B cell (primary cell): ENCODE measurements around the gene PANX3. TPM values are rescaled to one million over a fixed set of nuclear protein-coding genes. Genes with fewer than 3 reads are reported as not detected.

Source experiments
- ATAC-seq: fragments of 200-7000 bp; cut with Tn5 transposase; one replicate; pipeline ENCODE4 v1.10.0; 2021; ENCODE audit warnings: low read depth, mild to moderate bottlenecking, moderate number of reproducible peaks, moderate library complexity
- CTCF ChIA-PET: fragments of 350-600 bp; sonication (Branson Sonifier 250); formaldehyde crosslinking; loops from one replicate; lab custom pipeline; 2021; ENCODE audit warnings: antibody characterized with exemption, inconsistent platforms; lab: Charles Lee
- POLR2A ChIA-PET: fragments of 350-600 bp; sonication (Branson Sonifier 250); formaldehyde crosslinking; loops from one replicate; lab custom pipeline; 2021; ENCODE audit warnings: antibody characterized with exemption; lab: Charles Lee
- DNase-seq: peaks from one replicate; pipeline ENCODE4 v3.0.0; 2013
- H2AFZ ChIP-seq: 2 replicates; pipeline ENCODE4 v1.6.1; 2012; ENCODE audit warnings: mild to moderate bottlenecking, low read depth, low read length; ENCODE audit not compliant: insufficient read depth, poor library complexity, severe bottlenecking
- H3K27ac ChIP-seq, 2 donors: 1 replicate in 1 of 2; 2 replicates in 1 of 2; pipeline ENCODE4 v1.5.1; 2012 to 2013; ENCODE audit warnings: low read length in 2 of 2, mild to moderate bottlenecking in 2 of 2, moderate library complexity in 1 of 2
- H3K27me3 ChIP-seq, 4 experiments: fragments of 200-600 bp in 1 of 4; sonication (generic) in 1 of 4; replicated peaks in 1 of 4; 1 replicate in 2 of 4; 2 replicates in 2 of 4; pipeline versions ENCODE4 v1.6.1 to v1.7.0; 2013 to 2016; ENCODE audit warnings: low read length in 3 of 4, mild to moderate bottlenecking in 2 of 4, mixed read lengths in 1 of 4, moderate library complexity in 1 of 4; ENCODE audit not compliant: insufficient read depth in 4 of 4, control insufficient read depth in 3 of 4; ENCODE audit errors: control extremely low read depth in 1 of 4
- H3K36me3 ChIP-seq, 2 experiments: replicated peaks in 1 of 2; 1 replicate in 1 of 2; 2 replicates in 1 of 2; pipeline versions ENCODE4 v1.6.1 to v1.7.1; 2013; ENCODE audit warnings: low read length in 1 of 2; ENCODE audit not compliant: insufficient read depth in 2 of 2, control insufficient read depth in 1 of 2; ENCODE audit errors: control extremely low read depth in 1 of 2, extremely low read depth in 1 of 2
- H3K4me1 ChIP-seq, 2 donors: fragments of 200-600 bp in 1 of 2; sonication (generic) in 1 of 2; 1 replicate in 1 of 2; 2 replicates in 1 of 2; pipeline versions ENCODE4 v1.5.1 to v1.6.1; 2013 to 2017; ENCODE audit warnings: low read length in 2 of 2; ENCODE audit not compliant: control insufficient read depth in 2 of 2, insufficient read depth in 2 of 2
- H3K4me2 ChIP-seq: replicated peaks from 2 replicates; pipeline ENCODE3; 2012; ENCODE audit warnings: mild to moderate bottlenecking, low read depth, low read length; ENCODE audit not compliant: poor library complexity, severe bottlenecking
- H3K4me3 ChIP-seq, 5 experiments: fragments of 200-600 bp in 1 of 5; sonication (generic) in 1 of 5; 1 replicate in 3 of 5; 2 replicates in 2 of 5; pipeline versions ENCODE4 v1.5.1 to v1.7.0; 2011 to 2016; ENCODE audit warnings: low read length in 4 of 5, mild to moderate bottlenecking in 4 of 5, low read depth in 2 of 5, control low read depth in 1 of 5, moderate library complexity in 1 of 5; ENCODE audit not compliant: insufficient read depth in 1 of 5; ENCODE audit errors: control extremely low read depth in 1 of 5, extremely low read depth in 1 of 5
- H3K79me2 ChIP-seq: fragments of 200-600 bp; sonication (generic); one replicate; pipeline ENCODE4 v1.6.0; 2016; ENCODE audit warnings: low read length; ENCODE audit not compliant: control insufficient read depth, insufficient read depth
- H3K9ac ChIP-seq: fragments of 200-600 bp; sonication (generic); 2 replicates; pipeline ENCODE4 v1.6.1; 2017; ENCODE audit warnings: mild to moderate bottlenecking, low read length, moderate library complexity
- H3K9me3 ChIP-seq, 3 donors: one replicate each; pipeline versions ENCODE4 v1.6.1 to v1.7.1; 2013; ENCODE audit warnings: low read length in 2 of 3; ENCODE audit not compliant: control insufficient read depth in 2 of 3, insufficient read depth in 1 of 3; ENCODE audit errors: control extremely low read depth in 1 of 3
- H4K20me1 ChIP-seq: 2 replicates; pipeline ENCODE4 v1.6.0; 2012; ENCODE audit warnings: mild to moderate bottlenecking, low read length; ENCODE audit not compliant: insufficient read depth, control insufficient read depth, poor library complexity, severe bottlenecking
- H3K27ac Mint-ChIP-seq: one replicate; pipeline ENCODE4 v1.8.0; 2021; ENCODE audit warnings: mixed read lengths
- H3K27me3 Mint-ChIP-seq: one replicate; pipeline ENCODE4 v1.8.0; 2021; ENCODE audit warnings: mixed read lengths
- H3K4me1 Mint-ChIP-seq: one replicate; pipeline ENCODE4 v1.8.0; 2021; ENCODE audit warnings: mixed read lengths
- H3K4me3 Mint-ChIP-seq: one replicate; pipeline ENCODE4 v1.8.0; 2021; ENCODE audit warnings: mixed read lengths
- H3K9me3 Mint-ChIP-seq: one replicate; pipeline ENCODE4 v1.8.0; 2022; ENCODE audit warnings: mixed read lengths; ENCODE audit not compliant: insufficient read depth
- EZH2 ChIP-seq: IDR thresholded peaks from 2 replicates; pipeline ENCODE4 v1.6.1; 2012; ENCODE audit warnings: borderline replicate concordance, low read depth, mild to moderate bottlenecking, moderate library complexity, low read length; ENCODE audit not compliant: insufficient read depth, poor library complexity, severe bottlenecking
- WGBS: methylation state at CpG from one replicate; pipeline ENCODE4 v1.1.5; 2013; ENCODE audit warnings: missing lambda C conversion rate; ENCODE audit not compliant: insufficient coverage; 5-methylcytosine and 5-hydroxymethylcytosine counted together
- intact Hi-C: fragments of 100-400 bp; cut with micrococcal nuclease; formaldehyde crosslinking; loops from one replicate; pipeline ENCODE4 v1.10.0; 2022
- polyA plus RNA-seq: library from polyadenylated mRNA; depleted of rRNA; stranded (reverse); fragments of >200 nt; gene quantifications from 2 replicates; pipeline ENCODE4 v1.2.3, GENCODE V29; 2012
- total RNA-seq, 2 donors: library from RNA; stranded (reverse); fragments of 120-200 nt in 1 of 2; gene quantifications; 1 replicate in 1 of 2; 2 replicates in 1 of 2; pipeline versions ENCODE4 v1.2.3 to v1.2.4, GENCODE V29; 2013 to 2022
- TF ChIP-seq, protein P1 (sequence below): fragments of 200-600 bp; IDR thresholded peaks from one replicate; pipeline ENCODE4 v1.8.0; 2022; ENCODE audit warnings: antibody characterized with exemption, mild to moderate bottlenecking

PANX3 gene
- total and polyA plus RNA-seq, 2 donors (not counting 1 experiment from before 2014, with no cell fraction given) = not detected

- TF ChIP-seq, protein P1, sequence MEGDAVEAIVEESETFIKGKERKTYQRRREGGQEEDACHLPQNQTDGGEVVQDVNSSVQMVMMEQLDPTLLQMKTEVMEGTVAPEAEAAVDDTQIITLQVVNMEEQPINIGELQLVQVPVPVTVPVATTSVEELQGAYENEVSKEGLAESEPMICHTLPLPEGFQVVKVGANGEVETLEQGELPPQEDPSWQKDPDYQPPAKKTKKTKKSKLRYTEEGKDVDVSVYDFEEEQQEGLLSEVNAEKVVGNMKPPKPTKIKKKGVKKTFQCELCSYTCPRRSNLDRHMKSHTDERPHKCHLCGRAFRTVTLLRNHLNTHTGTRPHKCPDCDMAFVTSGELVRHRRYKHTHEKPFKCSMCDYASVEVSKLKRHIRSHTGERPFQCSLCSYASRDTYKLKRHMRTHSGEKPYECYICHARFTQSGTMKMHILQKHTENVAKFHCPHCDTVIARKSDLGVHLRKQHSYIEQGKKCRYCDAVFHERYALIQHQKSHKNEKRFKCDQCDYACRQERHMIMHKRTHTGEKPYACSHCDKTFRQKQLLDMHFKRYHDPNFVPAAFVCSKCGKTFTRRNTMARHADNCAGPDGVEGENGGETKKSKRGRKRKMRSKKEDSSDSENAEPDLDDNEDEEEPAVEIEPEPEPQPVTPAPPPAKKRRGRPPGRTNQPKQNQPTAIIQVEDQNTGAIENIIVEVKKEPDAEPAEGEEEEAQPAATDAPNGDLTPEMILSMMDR = no peak
- TF ChIP-seq EZH2 = no peak
- H3K4me3 ChIP-seq = no peak overlapping the region
- no peak overlapping the region for H2AFZ ChIP-seq
- no peaks in the 10 kb centered on the region for H3K9me3 ChIP-seq
- ATAC-seq = no peak
- DNase-seq = no peak
- no peak overlapping the region for H3K27ac ChIP-seq
- H3K9me3 Mint-ChIP-seq = no peaks in the 10 kb centered on the region
- peaks cover 4 to 75% of the 10 kb centered on the region in 2 experiments for H3K36me3 ChIP-seq
- H3K4me2 ChIP-seq = no peak overlapping the region
- CTCF ChIA-PET = interaction anchor here (0.7 to 0.9 kb wide), 2 partner anchors 10 to 14 kb away, joined by 3 to 4 read pairs; no protein-coding TSS in a partner anchor
- POLR2A ChIA-PET = no interaction called here
- WGBS = no CpG with 5 or more reads among the region's 4 CpGs
- H3K4me3 Mint-ChIP-seq = no peak overlapping the region
- no peak overlapping the region for H3K9ac ChIP-seq
- H3K79me2 ChIP-seq = peaks cover 3% of the 10 kb centered on the region
- intact Hi-C loops = no loop called here
- H3K4me1 Mint-ChIP-seq = peaks cover 7% of the 10 kb centered on the region
- no peak overlapping the region for H3K27ac Mint-ChIP-seq
- H3K27me3 Mint-ChIP-seq = no peaks in the 10 kb centered on the region
- no peaks in the 10 kb centered on the region for H3K27me3 ChIP-seq
- H3K4me1 ChIP-seq = no peaks in the 10 kb centered on the region
- H4K20me1 ChIP-seq = peaks cover 30% of the 10 kb centered on the region
These were observed 18.7 kb downstream of the PANX3 start for GRCh38 chr11:124629961-124630360.

DNA sequence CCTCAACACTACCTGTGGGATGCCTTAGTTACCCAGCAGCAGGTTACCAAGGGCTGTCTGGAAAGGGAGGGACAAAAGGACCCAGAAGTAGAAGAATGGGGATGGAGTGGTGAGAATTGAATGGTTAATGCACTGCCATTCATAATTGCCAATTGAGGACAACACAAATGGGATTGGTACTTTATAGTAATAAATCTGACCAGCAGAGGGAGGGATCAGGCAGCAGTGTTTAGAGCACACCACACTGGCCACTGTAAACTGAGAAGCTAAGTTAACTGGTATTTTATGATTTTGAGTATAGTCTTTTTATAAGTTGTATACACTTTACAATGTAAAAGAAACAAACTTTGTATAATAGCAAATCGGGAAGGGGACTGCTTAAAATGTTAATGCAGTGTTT is 22.1 kb downstream of the PANX3 start:
- H3K36me3 ChIP-seq = peaks cover 4 to 65% of the 10 kb centered on the region in 2 experiments
- ChIA-PET POLR2A (no interaction called here), CTCF (interaction anchor here (1.1 to 3.0 kb wide), 2 partner anchors 11 to 14 kb away, joined by 3 to 13 read pairs; no protein-coding TSS in a partner anchor)
- H3K79me2 ChIP-seq = no peaks in the 10 kb centered on the region
- no peaks in the 10 kb centered on the region for H3K9me3 Mint-ChIP-seq
- H2AFZ ChIP-seq = no peak overlapping the region
- no peaks in the 10 kb centered on the region for H3K4me1 ChIP-seq
- H3K27ac Mint-ChIP-seq = no peak overlapping the region
- no peak overlapping the region for H3K4me3 ChIP-seq
- H3K27ac ChIP-seq = no peak overlapping the region
- DNase-seq (no peak), ATAC-seq (no peak)
- peaks cover 7% of the 10 kb centered on the region for H4K20me1 ChIP-seq
- no peak overlapping the region for H3K9ac ChIP-seq
- TF ChIP-seq, protein P1 = no peak
- TF ChIP-seq EZH2 = no peak
- no peaks in the 10 kb centered on the region for H3K27me3 ChIP-seq
- intact Hi-C loops = no loop called here
- WGBS = no CpG with 5 or more reads among the region's 1 CpG
- H3K4me1 Mint-ChIP-seq = peaks cover 2% of the 10 kb centered on the region
- no peak overlapping the region for H3K4me2 ChIP-seq
- no peaks in the 10 kb centered on the region for H3K9me3 ChIP-seq
- H3K4me3 Mint-ChIP-seq = no peak overlapping the region
- H3K27me3 Mint-ChIP-seq = no peaks in the 10 kb centered on the region
